ENCODE measurements around the gene MYO1A. TPM values are rescaled to one million over a fixed set of nuclear protein-coding genes. Genes with fewer than 3 reads are reported as not detected.

Gene MYO1A
- total and polyA plus RNA-seq, 2 of the 13 experiments (the other 11 are each of a cell fraction or from before 2014, with no cell fraction given) = 5.3 to 6.0 TPM

GRCh38 chr12:57088354-57089270, 38.7 kb upstream of the MYO1A start, which contains the start of gene NAB2 (continued):
- TF ChIP-seq, protein P1, sequence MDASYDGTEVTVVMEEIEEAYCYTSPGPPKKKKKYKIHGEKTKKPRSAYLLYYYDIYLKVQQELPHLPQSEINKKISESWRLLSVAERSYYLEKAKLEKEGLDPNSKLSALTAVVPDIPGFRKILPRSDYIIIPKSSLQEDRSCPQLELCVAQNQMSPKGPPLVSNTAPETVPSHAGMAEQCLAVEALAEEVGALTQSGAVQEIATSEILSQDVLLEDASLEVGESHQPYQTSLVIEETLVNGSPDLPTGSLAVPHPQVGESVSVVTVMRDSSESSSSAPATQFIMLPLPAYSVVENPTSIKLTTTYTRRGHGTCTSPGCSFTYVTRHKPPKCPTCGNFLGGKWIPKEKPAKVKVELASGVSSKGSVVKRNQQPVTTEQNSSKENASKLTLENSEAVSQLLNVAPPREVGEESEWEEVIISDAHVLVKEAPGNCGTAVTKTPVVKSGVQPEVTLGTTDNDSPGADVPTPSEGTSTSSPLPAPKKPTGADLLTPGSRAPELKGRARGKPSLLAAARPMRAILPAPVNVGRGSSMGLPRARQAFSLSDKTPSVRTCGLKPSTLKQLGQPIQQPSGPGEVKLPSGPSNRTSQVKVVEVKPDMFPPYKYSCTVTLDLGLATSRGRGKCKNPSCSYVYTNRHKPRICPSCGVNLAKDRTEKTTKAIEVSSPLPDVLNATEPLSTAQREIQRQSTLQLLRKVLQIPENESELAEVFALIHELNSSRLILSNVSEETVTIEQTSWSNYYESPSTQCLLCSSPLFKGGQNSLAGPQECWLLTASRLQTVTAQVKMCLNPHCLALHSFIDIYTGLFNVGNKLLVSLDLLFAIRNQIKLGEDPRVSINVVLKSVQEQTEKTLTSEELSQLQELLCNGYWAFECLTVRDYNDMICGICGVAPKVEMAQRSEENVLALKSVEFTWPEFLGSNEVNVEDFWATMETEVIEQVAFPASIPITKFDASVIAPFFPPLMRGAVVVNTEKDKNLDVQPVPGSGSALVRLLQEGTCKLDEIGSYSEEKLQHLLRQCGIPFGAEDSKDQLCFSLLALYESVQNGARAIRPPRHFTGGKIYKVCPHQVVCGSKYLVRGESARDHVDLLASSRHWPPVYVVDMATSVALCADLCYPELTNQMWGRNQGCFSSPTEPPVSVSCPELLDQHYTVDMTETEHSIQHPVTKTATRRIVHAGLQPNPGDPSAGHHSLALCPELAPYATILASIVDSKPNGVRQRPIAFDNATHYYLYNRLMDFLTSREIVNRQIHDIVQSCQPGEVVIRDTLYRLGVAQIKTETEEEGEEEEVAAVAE (CRISPR knock-in tag; IDR thresholded peaks at IDR 0.05; ENCODE audit: borderline replicate concordance) = no peak
- TF ChIP-seq FOXP4 (CRISPR knock-in tag; IDR thresholded peaks at IDR 0.05) = peak; percentile 91
- TF ChIP-seq ZNF17 (CRISPR knock-in tag; IDR thresholded peaks at IDR 0.05) = no peak
- TF ChIP-seq, protein P2, sequence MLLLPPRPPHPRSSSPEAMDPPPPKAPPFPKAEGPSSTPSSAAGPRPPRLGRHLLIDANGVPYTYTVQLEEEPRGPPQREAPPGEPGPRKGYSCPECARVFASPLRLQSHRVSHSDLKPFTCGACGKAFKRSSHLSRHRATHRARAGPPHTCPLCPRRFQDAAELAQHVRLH (CRISPR knock-in tag; IDR thresholded peaks at IDR 0.05; ENCODE audit: borderline replicate concordance, low read depth) = no peak
- TF ChIP-seq DBP (CRISPR knock-in tag; IDR thresholded peaks at IDR 0.05; ENCODE audit: not compliant biosample characterization) = no peak
- TF ChIP-seq ZNF253 (CRISPR knock-in tag; IDR thresholded peaks at IDR 0.05; ENCODE audit: borderline replicate concordance) = peak; percentile 55; the same call in 1 of the 2 replicates
- TF ChIP-seq SOX5 (CRISPR knock-in tag; IDR thresholded peaks at IDR 0.05; ENCODE audit: borderline replicate concordance) = peak; percentile 70
- peak; percentile 73; the same call in 1 of the 2 replicates for TF ChIP-seq E2F2 (CRISPR knock-in tag; IDR thresholded peaks at IDR 0.05; ENCODE audit: borderline replicate concordance)
- TF ChIP-seq MEIS1 (CRISPR knock-in tag; IDR thresholded peaks at IDR 0.05; ENCODE audit: borderline replicate concordance) = no peak
- no peak for TF ChIP-seq CREB1 (IDR thresholded peaks at IDR 0.05)
- TF ChIP-seq CREB1 (CRISPR knock-in tag; IDR thresholded peaks at IDR 0.05) = peak; percentile 20; the same call in 1 of the 2 replicates
- TF ChIP-seq SETDB1 (CRISPR knock-in tag; IDR thresholded peaks at IDR 0.05; ENCODE audit: borderline replicate concordance) = no peak
- no peak for TF ChIP-seq ZSCAN30 (CRISPR knock-in tag; IDR thresholded peaks at IDR 0.05)
- TF ChIP-seq CHD2 (IDR thresholded peaks at IDR 0.05; ENCODE audit: low read depth, low read length) = no peak
- peak; percentile 61; the same call in 1 of the 2 replicates for TF ChIP-seq ZIK1 (CRISPR knock-in tag; IDR thresholded peaks at IDR 0.05; ENCODE audit: borderline replicate concordance, low read depth)

Data from HepG2 (cell line).